Panc1 (cell line): ENCODE results near the gene HNRNPCL1. TPM values are rescaled to one million over a fixed set of nuclear protein-coding genes. Genes with fewer than 3 reads are reported as not detected.
"Not testable (repeated sequence)": the region's sequence is repeated elsewhere in the genome, so short reads cannot be mapped to it uniquely, and the experiment has no call there.

ENCODE experiments used
- ATAC-seq: fragments of 200-7000 bp; cut with Tn5 transposase; 2 replicates; pipeline ENCODE4 v1.9.1; 2020; ENCODE audit warnings: mild to moderate bottlenecking, moderate library complexity
- Bru-seq: library from RNA; stranded (reverse); fragments of 400-500 nt; gene quantifications from one replicate; lab custom pipeline; 2021; lab: Mats Ljungman, UMichigan
- BruChase-seq, 2 experiments: library from RNA; stranded (reverse); fragments of 400-500 nt; gene quantifications; one replicate each; lab custom pipeline; 2021; lab: Mats Ljungman, UMichigan
- BruUV-seq: library from RNA; stranded (reverse); fragments of 400-500 nt; replicated peaks from 2 replicates; lab custom pipeline; 2021; lab: Mats Ljungman, UMichigan
- CTCF ChIA-PET: fragments of 300-600 bp; sonication (Branson Sonifier 250); formaldehyde crosslinking; loops from one replicate; lab custom pipeline; 2022; ENCODE audit warnings: antibody characterized with exemption; lab: Charles Lee
- POLR2A ChIA-PET: fragments of 300-600 bp; sonication (Branson Sonifier 250); formaldehyde crosslinking; loops from one replicate; lab custom pipeline; 2022; ENCODE audit warnings: antibody characterized with exemption; lab: Charles Lee
- DNase-seq: peaks from one replicate; pipeline ENCODE4 v3.0.0-alpha.2; 2010; ENCODE audit warnings: low read depth, low spot score
- H3K27ac ChIP-seq: 2 replicates; pipeline ENCODE4 v1.5.1; 2011; ENCODE audit warnings: mild to moderate bottlenecking, low read length, inconsistent platforms
- H3K27me3 ChIP-seq: fragments of 200-500 bp; sonication (Bioruptor generic); 2 replicates; pipeline ENCODE4 v1.6.0; 2014; ENCODE audit warnings: low read length, inconsistent platforms; ENCODE audit not compliant: control insufficient read depth, insufficient read depth
- H3K36me3 ChIP-seq: fragments of 200-500 bp; sonication (Bioruptor generic); 2 replicates; pipeline ENCODE4 v1.5.1; 2014; ENCODE audit warnings: inconsistent platforms, mild to moderate bottlenecking, low read length, moderate library complexity; ENCODE audit not compliant: control insufficient read depth, insufficient read depth
- H3K4me1 ChIP-seq: 2 replicates; pipeline ENCODE4 v1.5.1; 2011; ENCODE audit warnings: inconsistent platforms, mild to moderate bottlenecking, low read length, moderate library complexity; ENCODE audit not compliant: control insufficient read depth, insufficient read depth
- H3K4me3 ChIP-seq, 2 experiments: 2 replicates each; pipeline ENCODE4 v1.5.1; 2011 to 2012; ENCODE audit warnings: low read depth in 2 of 2, low read length in 2 of 2, mild to moderate bottlenecking in 2 of 2, inconsistent platforms in 1 of 2, moderate library complexity in 1 of 2
- H3K9me3 ChIP-seq: fragments of 200-500 bp; sonication (Bioruptor generic); 2 replicates; pipeline ENCODE4 v1.5.1; 2014; ENCODE audit warnings: low read depth, mild to moderate bottlenecking, inconsistent platforms, low read length, moderate library complexity; ENCODE audit not compliant: control insufficient read depth, insufficient read depth
- in situ Hi-C: cut with HindIII; loops from 2 replicates; pipeline ENCODE4 v1.10.0; 2016; ENCODE audit warnings: low sequenced_read_pairs, low pct_unique_long_range_greater_than_20kb
- intact Hi-C: fragments of 100-400 bp; cut with micrococcal nuclease; formaldehyde crosslinking; loops from one replicate; pipeline ENCODE4 v1.10.0; 2022; ENCODE audit not compliant: unreplicated experiment
- long read RNA-seq: library from polyadenylated mRNA; unstranded; transcript quantifications from one replicate; pipeline ENCODE4 v2.0.0, GENCODE V29; 2021; ENCODE audit not compliant: unreplicated experiment
- polyA plus RNA-seq: library from polyadenylated mRNA; unstranded; fragments of >200 nt; gene quantifications from one replicate; pipeline ENCODE4 v1.2.1, GENCODE V29; 2012; ENCODE audit warnings: missing spikeins; ENCODE audit not compliant: insufficient read length
- total RNA-seq: library from RNA; stranded (reverse); gene quantifications from one replicate; pipeline ENCODE4 v1.2.1, GENCODE V29; 2021; ENCODE audit not compliant: unreplicated experiment

Gene HNRNPCL1
- total RNA-seq, result not detected
- polyA plus RNA-seq, result not detected
- not detected for Bru-seq, nascent RNA
- not detected for BruChase-seq, experiment 1, labeled RNA remaining after a 2-hour chase
- BruChase-seq, experiment 2, labeled RNA remaining after a 6-hour chase, result percentile 16 among the genes with signal in this experiment
- long read RNA-seq, result 0 reads

DNA sequence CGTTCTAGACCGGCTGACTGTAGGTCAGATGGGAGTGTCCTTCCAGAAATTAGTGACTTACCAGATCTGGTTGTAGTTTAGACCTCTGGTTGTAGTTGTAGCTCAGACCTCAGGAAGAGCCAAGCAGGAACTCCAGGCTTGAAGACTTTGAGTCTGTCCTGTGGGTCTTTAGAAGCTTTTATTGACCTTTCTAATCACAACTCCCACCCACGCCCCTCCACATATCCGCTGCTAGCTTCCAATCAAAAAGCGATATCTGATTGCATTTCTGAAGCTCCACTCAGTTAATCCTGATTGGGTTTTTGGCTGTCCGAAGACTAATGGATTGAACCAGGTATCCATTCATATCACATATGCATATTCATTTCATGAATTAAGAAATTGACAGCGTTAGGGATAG is at the start of gene HNRNPCL1:
HNRNPCL1 (minus strand) TSS at position 101 of the 400 bp plus-strand sequence. CDS start 431 bp downstream, outside the sequence.
- ATAC-seq, in situ Hi-C loops: not testable (repeated sequence)

DNA sequence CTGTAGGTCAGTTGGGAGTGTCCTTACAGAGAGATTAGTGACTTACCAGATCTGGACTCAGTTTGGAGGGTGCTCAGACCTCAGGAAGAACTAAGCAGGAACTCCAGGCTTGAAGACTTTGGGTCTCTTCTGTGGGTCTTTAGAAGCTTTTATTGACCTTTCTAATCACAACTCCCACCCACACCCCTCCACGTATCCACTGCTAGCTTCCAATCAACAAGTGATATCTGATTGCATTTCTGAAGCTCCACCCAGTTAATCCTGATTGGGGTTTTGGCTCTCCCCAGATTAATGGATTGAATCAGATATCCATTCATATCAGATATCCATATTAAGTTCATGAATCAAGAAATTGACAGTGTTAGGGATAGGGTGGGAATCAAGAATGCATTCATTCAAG is 49.6 kb upstream of the HNRNPCL1 start, which contains the start of gene PRAMEF10:
PRAMEF10 (minus strand) TSS at position 101 of the 400 bp plus-strand sequence. CDS start 2,423 bp downstream, outside the sequence.
- in situ Hi-C loops, H3K36me3 ChIP-seq, H3K4me1 ChIP-seq, DNase-seq, ATAC-seq, H3K9me3 ChIP-seq, H3K4me3 ChIP-seq, BruUV-seq, H3K27me3 ChIP-seq, intact Hi-C loops, POLR2A ChIA-PET, CTCF ChIA-PET, H3K27ac ChIP-seq: not testable (repeated sequence)

More for the DNA sequence above, at the start of gene HNRNPCL1:
- CTCF ChIA-PET, H3K4me1 ChIP-seq, POLR2A ChIA-PET, H3K4me3 ChIP-seq, BruUV-seq, intact Hi-C loops, H3K9me3 ChIP-seq, H3K27ac ChIP-seq, DNase-seq, H3K27me3 ChIP-seq, H3K36me3 ChIP-seq: not testable (repeated sequence)

DNA sequence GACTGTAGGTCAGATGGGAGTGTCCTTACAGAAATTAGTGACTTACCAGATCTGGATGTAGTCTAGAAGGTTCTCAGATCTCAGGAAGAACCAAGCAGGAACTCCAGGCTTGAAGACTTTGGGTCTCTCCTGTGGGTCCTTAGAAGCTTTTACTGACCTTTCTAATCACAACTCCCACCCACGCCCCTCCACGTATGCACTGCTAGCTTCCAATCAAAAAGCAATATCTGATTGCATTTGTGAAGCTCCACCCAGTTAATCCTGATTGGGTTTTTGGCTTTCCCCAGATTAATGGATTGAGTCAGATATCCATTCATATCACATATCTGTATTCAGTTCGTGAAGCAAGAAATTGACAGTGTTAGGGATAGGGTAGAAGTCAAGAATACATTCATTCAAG is 37.6 kb upstream of the HNRNPCL1 start, which contains the start of gene PRAMEF4:
PRAMEF4 (minus strand) TSS at position 101 of the 400 bp plus-strand sequence. CDS start 2,807 bp downstream, outside the sequence.
- H3K36me3 ChIP-seq, H3K4me1 ChIP-seq, H3K4me3 ChIP-seq, in situ Hi-C loops, H3K27me3 ChIP-seq, CTCF ChIA-PET, POLR2A ChIA-PET, H3K9me3 ChIP-seq, ATAC-seq, DNase-seq, H3K27ac ChIP-seq, BruUV-seq, intact Hi-C loops: not testable (repeated sequence)

DNA sequence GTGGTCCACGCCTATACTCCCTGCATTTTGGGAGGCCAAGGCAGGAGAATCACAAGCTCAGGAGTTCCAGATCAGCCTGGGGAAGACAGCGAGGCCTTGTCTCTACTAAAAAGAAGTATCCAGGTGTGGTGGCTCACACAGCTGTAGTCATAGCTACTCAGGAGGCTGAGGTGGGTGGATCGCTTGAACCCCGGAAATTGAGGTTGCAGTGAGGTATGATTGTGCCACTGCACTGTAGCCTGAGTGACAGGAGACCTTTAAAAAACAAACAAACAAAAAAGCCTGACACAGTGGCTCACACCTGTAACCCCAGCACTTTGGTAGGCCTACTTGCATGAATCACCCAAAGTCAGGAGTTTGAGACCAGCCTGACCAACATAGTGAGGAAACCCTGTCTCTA is 29.9 kb upstream of the HNRNPCL1 start:
- ATAC-seq, H3K9me3 ChIP-seq, H3K27me3 ChIP-seq, H3K36me3 ChIP-seq, in situ Hi-C loops, H3K4me3 ChIP-seq, H3K4me1 ChIP-seq, H3K27ac ChIP-seq, BruUV-seq, CTCF ChIA-PET, intact Hi-C loops, DNase-seq, POLR2A ChIA-PET: not testable (repeated sequence)

DNA sequence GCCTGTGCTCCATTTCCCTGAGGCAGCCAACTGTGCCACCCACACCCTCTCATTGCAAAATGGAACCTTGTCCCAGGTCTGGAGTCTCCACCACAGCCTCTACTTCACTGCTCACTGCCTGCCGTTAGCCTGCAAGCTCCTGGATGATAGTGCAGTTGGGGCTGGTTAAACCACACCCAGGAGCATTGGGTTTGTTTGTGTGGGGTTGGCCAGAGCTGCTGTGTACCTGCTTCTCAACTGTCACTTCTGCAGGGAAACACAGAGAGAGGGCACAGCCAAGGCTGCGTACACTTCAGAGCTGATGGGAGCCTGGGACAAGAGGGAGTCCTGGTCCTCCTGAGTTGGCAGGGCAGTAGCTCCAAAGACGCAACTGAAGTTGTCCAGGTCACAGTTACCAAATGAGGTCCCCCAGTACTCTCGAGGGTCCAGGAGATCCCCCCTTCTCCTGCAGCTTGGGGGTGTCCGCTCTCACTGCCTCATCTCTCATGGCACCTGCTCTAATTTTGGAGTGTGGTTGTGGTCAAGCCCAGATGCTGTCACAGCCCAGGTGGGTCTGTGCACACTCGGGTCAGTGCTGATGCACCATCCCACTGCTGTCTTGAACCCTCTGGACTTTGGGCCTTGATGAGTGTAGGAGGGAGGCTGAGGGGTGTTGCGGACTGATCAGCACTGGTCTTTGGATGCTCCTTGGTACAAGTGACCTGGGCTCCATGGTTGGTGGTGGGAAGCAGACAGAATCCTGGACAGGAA is 14.8 kb upstream of the HNRNPCL1 start:
- DNase-seq, H3K4me1 ChIP-seq, POLR2A ChIA-PET, ATAC-seq, H3K27ac ChIP-seq, BruUV-seq, H3K27me3 ChIP-seq, in situ Hi-C loops, H3K4me3 ChIP-seq, H3K36me3 ChIP-seq, CTCF ChIA-PET, intact Hi-C loops, H3K9me3 ChIP-seq: not testable (repeated sequence)

DNA sequence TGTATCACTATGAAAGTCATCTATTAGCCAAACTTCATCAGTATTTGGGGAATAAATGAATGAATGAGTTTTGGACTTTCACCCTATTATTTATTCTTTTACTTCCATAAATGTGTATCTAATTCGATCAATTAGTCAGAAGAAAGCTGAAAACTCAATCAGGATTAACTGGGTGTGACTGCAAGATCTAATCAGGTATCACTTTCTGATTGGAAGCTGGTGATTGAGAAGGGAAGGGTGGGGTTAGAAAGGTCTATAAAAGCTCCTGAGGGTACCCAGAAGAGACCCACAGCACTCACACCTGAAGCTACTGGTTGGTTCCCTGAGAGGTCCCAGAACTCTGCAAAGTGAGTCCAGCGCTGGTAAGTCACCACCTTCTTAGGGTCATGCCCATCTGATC is 8.3 kb upstream of the HNRNPCL1 start, which contains the start of gene PRAMEF2:
PRAMEF2 (plus strand) TSS at position 301 of the 400 bp plus-strand sequence. CDS start 1,924 bp downstream, outside the sequence.
- in situ Hi-C loops, POLR2A ChIA-PET: not testable (repeated sequence)

More for the DNA sequence above, 8.3 kb upstream of the HNRNPCL1 start, which contains the start of gene PRAMEF2:
- BruUV-seq, H3K27me3 ChIP-seq, H3K27ac ChIP-seq, DNase-seq, H3K9me3 ChIP-seq, H3K4me3 ChIP-seq, CTCF ChIA-PET, intact Hi-C loops, ATAC-seq, H3K4me1 ChIP-seq, H3K36me3 ChIP-seq: not testable (repeated sequence)
